Activated T-helper 17 cell treated with anti-CD3 and anti-CD28 coated beads, Interleukin-2, amount 50 U/mL, for 72 hours (primary cell): ENCODE results near the gene ZNF326. TPM values are rescaled to one million over a fixed set of nuclear protein-coding genes. Genes with fewer than 3 reads are reported as not detected.
"Not testable (repeated sequence)": the region's sequence is repeated elsewhere in the genome, so short reads cannot be mapped to it uniquely, and the experiment has no call there.

ENCODE experiments used
- ATAC-seq: fragments of 150-1000 bp; cut with Tn5 transposase; replicated peaks from 2 replicates; pipeline ENCODE4 v1.10.0; 2021; ENCODE audit warnings: mild to moderate bottlenecking, moderate library complexity
- H3K27ac Mint-ChIP-seq: one replicate; pipeline ENCODE4 v1.8.0; 2022; ENCODE audit warnings: mixed read lengths
- H3K27me3 Mint-ChIP-seq: one replicate; pipeline ENCODE4 v1.8.0; 2022; ENCODE audit warnings: mixed read lengths
- H3K36me3 Mint-ChIP-seq: one replicate; pipeline ENCODE4 v1.8.0; 2022; ENCODE audit warnings: low read depth, mild to moderate bottlenecking, mixed read lengths
- H3K4me1 Mint-ChIP-seq: one replicate; pipeline ENCODE4 v1.8.0; 2022; ENCODE audit warnings: mixed read lengths
- H3K4me3 Mint-ChIP-seq: one replicate; pipeline ENCODE4 v1.8.0; 2022; ENCODE audit warnings: mild to moderate bottlenecking, mixed read lengths
- H3K9me3 Mint-ChIP-seq: one replicate; pipeline ENCODE4 v1.8.0; 2022; ENCODE audit warnings: mixed read lengths
- total RNA-seq, 2 donors: library from RNA; stranded (reverse); gene quantifications; one replicate each; pipeline ENCODE4 v1.2.3, GENCODE V29; 2022

The ZNF326 gene
- total RNA-seq, 2 donors from 2014 or later: 18.4 to 20.9 TPM

- H3K4me3 Mint-ChIP-seq: no peak overlapping the region
- H3K9me3 Mint-ChIP-seq: no peaks in the 10 kb centered on the region
- no peak for ATAC-seq
- H3K27me3 Mint-ChIP-seq: no peaks in the 10 kb centered on the region
- no peaks in the 10 kb centered on the region for H3K36me3 Mint-ChIP-seq
- no peaks in the 10 kb centered on the region for H3K4me1 Mint-ChIP-seq
- no peak overlapping the region for H3K27ac Mint-ChIP-seq
Measured at GRCh38 chr1:89980605-89981004, 14.3 kb upstream of the ZNF326 start.

GRCh38 chr1:89982846-89983245 lies 12.1 kb upstream of the ZNF326 start:
- H3K4me3 Mint-ChIP-seq, H3K27ac Mint-ChIP-seq, ATAC-seq, H3K27me3 Mint-ChIP-seq, H3K36me3 Mint-ChIP-seq, H3K4me1 Mint-ChIP-seq, H3K9me3 Mint-ChIP-seq: not testable (repeated sequence)

- ATAC-seq: not testable (repeated sequence)
Measured at GRCh38 chr1:89984564-89985116, 10.3 kb upstream of the ZNF326 start.

GRCh38 chr1:89986020-89986419 lies 8.9 kb upstream of the ZNF326 start:
- Mint-ChIP-seq H3K9me3 (no peaks in the 10 kb centered on the region), H3K27me3 (no peaks in the 10 kb centered on the region)

More at GRCh38 chr1:89984564-89985116, 10.3 kb upstream of the ZNF326 start:
- H3K4me1 Mint-ChIP-seq, H3K36me3 Mint-ChIP-seq, H3K27ac Mint-ChIP-seq, H3K27me3 Mint-ChIP-seq, H3K9me3 Mint-ChIP-seq, H3K4me3 Mint-ChIP-seq: not testable (repeated sequence)

GRCh38 chr1:89987159-89987819 lies 7.6 kb upstream of the ZNF326 start:
- Mint-ChIP-seq H3K4me1 (no peaks in the 10 kb centered on the region), H3K4me3 (no peak overlapping the region), H3K27ac (no peak overlapping the region), H3K9me3 (no peaks in the 10 kb centered on the region), H3K36me3 (no peaks in the 10 kb centered on the region), H3K27me3 (no peaks in the 10 kb centered on the region)
- peak; percentile 80 for ATAC-seq

More at GRCh38 chr1:89986020-89986419, 8.9 kb upstream of the ZNF326 start:
- no peak overlapping the region for H3K27ac Mint-ChIP-seq
- H3K36me3 Mint-ChIP-seq: no peaks in the 10 kb centered on the region
- no peak overlapping the region for H3K4me3 Mint-ChIP-seq
- ATAC-seq: no peak
- no peaks in the 10 kb centered on the region for H3K4me1 Mint-ChIP-seq

- H3K27ac Mint-ChIP-seq: no peak overlapping the region
- H3K4me3 Mint-ChIP-seq: no peak overlapping the region
- no peak for ATAC-seq
- no peaks in the 10 kb centered on the region for H3K27me3 Mint-ChIP-seq
- no peaks in the 10 kb centered on the region for H3K36me3 Mint-ChIP-seq
- H3K9me3 Mint-ChIP-seq: no peaks in the 10 kb centered on the region
- H3K4me1 Mint-ChIP-seq: no peaks in the 10 kb centered on the region
Measured at GRCh38 chr1:89989099-89989498, 5.8 kb upstream of the ZNF326 start.

DNA sequence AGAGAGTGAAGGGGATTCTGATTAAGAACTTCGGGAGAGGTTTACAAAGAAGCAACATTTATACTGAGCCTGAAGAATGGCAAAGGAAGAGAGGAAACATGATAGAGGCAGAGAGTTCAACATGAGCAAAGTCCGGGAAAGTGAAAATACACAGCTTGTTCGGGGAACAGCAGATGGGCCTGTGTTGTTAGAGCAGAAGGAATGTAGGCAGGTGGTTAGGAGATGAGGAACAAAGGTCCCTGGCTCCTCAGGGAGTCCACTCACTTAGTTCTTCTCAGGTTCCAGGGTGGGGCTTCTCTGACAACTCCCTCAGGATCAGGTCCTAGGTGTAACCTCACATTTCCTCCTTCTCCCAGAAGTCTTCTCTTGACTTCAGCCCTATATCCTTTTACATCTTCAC lies 5.1 kb upstream of the ZNF326 start:
- Mint-ChIP-seq H3K9me3 (no peaks in the 10 kb centered on the region), H3K4me3 (no peak overlapping the region), H3K27ac (no peak overlapping the region), H3K36me3 (no peaks in the 10 kb centered on the region), H3K4me1 (no peaks in the 10 kb centered on the region), H3K27me3 (no peaks in the 10 kb centered on the region)
- no peak for ATAC-seq

GRCh38 chr1:89990976-89991831 lies 3.7 kb upstream of the ZNF326 start:
- Mint-ChIP-seq H3K4me3 (no peak overlapping the region), H3K4me1 (peaks cover under 1% of the 10 kb centered on the region), H3K36me3 (peaks cover under 1% of the 10 kb centered on the region), H3K27ac (no peak overlapping the region), H3K27me3 (no peaks in the 10 kb centered on the region), H3K9me3 (no peaks in the 10 kb centered on the region)
- no peak for ATAC-seq

- Mint-ChIP-seq H3K27me3 (no peaks in the 10 kb centered on the region), H3K9me3 (no peaks in the 10 kb centered on the region), H3K4me1 (peaks cover 15% of the 10 kb centered on the region), H3K4me3 (no peak overlapping the region), H3K27ac (no peak overlapping the region), H3K36me3 (peaks cover 21% of the 10 kb centered on the region)
- no peak for ATAC-seq
Measured at GRCh38 chr1:89993541-89993940, 1.4 kb upstream of the ZNF326 start.

DNA sequence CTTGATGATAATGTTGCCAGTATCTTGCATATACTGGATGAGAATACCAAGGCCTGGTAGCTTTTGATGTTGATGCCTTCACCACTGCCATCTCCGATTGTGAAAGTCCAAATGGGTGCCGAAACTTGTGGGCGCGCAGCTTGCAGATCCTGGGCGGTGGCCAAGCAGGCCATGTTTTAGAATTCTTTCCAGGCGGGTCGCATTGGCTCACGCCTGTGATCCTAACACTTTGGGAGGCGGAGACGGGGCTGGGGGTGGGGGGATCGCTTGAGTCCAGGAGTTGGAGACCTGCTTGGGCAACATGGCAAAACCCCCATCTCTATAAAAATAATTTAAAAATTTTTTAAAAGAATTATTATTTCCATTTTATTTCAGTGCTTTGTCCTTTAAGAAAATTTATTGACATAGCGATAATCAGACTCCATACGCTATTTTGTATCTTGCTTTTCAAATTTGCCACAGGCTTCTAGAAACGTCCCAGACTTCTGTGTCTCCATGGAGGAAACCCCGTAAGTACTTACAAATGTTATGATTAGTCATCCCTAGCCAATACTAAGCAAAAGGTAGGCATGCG lies 592 bp upstream of the ZNF326 start:
- peaks cover 29% of the 10 kb centered on the region for H3K36me3 Mint-ChIP-seq
- no peaks in the 10 kb centered on the region for H3K9me3 Mint-ChIP-seq
- H3K4me3 Mint-ChIP-seq: peak overlapping the region; percentile 96
- no peak for ATAC-seq
- peaks cover 15% of the 10 kb centered on the region for H3K4me1 Mint-ChIP-seq
- no peaks in the 10 kb centered on the region for H3K27me3 Mint-ChIP-seq
- peak overlapping the region; percentile 70 for H3K27ac Mint-ChIP-seq

- H3K9me3 Mint-ChIP-seq: no peaks in the 10 kb centered on the region
- peak overlapping the region; percentile 96 for H3K4me3 Mint-ChIP-seq
- H3K36me3 Mint-ChIP-seq: peaks cover 43% of the 10 kb centered on the region
- ATAC-seq: no peak
- peaks cover 20% of the 10 kb centered on the region for H3K4me1 Mint-ChIP-seq
- no peaks in the 10 kb centered on the region for H3K27me3 Mint-ChIP-seq
- H3K27ac Mint-ChIP-seq: peak overlapping the region; percentile 95
Measured at GRCh38 chr1:89995598-89996449, 914 bp downstream of the ZNF326 start.

DNA sequence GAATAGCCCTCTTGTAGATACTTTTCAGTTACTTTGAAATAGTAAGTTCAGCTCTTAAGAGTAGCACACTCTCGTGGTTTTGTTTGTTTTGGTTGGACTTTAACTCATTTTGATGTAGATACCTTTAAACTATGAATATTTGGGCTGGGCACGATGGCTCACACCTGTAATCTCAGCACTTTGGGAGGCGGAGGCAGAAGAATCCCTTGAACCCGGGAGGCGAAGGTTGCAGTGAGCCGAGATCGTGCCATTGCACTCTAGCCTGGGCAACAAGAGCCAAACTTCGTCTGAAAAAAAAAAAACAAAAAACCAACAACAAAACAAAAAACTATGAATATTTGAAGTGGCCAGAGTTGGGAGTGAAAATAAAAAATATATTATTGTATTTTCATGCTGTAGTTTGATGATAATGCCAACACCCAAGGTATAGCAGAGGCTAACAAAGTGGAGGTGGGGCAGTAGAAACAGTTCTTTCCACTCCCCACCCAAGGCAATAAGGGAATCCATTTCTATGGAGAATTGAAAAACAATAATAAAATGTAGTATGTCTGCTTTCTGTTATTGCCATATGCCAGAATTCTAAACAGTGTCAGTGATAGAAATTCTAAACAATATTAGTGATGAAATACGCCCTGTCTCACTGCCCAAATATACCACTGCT lies 1.7 kb downstream of the ZNF326 start:
- Mint-ChIP-seq H3K27ac (peak overlapping the region; percentile 33), H3K27me3 (no peaks in the 10 kb centered on the region), H3K9me3 (no peaks in the 10 kb centered on the region), H3K4me1 (peaks cover 25% of the 10 kb centered on the region), H3K4me3 (peak overlapping the region; percentile 96), H3K36me3 (peaks cover 50% of the 10 kb centered on the region)
- no peak for ATAC-seq

DNA sequence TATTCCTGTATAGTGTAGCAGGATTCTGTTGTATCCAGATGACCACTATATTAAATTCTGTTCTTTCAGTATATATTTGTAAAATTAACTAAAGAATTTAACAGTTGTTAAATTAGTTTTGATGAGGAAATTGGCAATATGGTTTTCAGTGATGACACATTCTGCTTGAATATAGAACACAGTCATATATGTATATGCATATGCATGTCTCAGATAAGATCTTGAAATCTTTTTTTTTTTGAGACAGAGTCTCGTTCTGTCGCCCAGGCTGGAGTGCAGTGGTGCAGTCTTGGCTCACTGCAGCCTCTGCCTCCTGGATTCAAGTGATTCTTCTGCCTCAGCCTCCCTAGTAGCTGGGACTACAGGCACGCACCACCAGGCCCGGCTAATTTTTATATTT lies 2.2 kb downstream of the ZNF326 start:
- H3K4me1 Mint-ChIP-seq: peaks cover 25% of the 10 kb centered on the region
- peaks cover 53% of the 10 kb centered on the region for H3K36me3 Mint-ChIP-seq
- H3K4me3 Mint-ChIP-seq: peak overlapping the region; percentile 96
- H3K27ac Mint-ChIP-seq, ATAC-seq, H3K27me3 Mint-ChIP-seq, H3K9me3 Mint-ChIP-seq: not testable (repeated sequence)
